NCI-H446 (cell line): ENCODE results near the gene MBOAT1.
A peak's percentile ranks its signal among the peaks of the same experiment; 100 is the strongest.
"Not testable (repeated sequence)": the region's sequence is repeated elsewhere in the genome, so short reads cannot be mapped to it uniquely, and the experiment has no call there.

Experiments
- DNase-seq, 2 experiments: peaks; one replicate each; lab custom pipeline; 2025; lab: John Stamatoyannopoulos, UW

MBOAT1 gene

DNA sequence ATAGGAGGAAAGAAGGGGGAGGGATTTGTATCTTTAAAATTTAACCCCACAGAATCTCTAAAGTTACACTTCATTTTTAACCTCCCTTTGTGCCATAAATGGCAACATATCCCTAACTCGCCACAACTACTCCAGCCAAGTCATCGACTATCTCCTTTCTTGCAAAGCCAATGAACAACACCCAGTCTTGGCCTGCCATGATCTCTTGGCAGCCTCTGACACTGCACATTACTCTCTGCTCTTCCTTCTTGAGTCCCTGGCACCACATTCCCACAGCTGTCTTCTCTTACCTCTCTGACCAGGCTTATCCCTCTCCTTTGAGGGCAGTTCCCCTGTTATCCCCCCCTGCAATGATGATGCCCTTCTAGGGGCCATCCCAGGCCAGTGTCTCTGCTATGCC lies 42.5 kb downstream of the MBOAT1 start:
- peak in 1 of 2 experiments; percentile 10 for DNase-seq

GRCh38 chr6:20169119-20169557 lies 43.1 kb downstream of the MBOAT1 start:
- no peak for DNase-seq

GRCh38 chr6:20168690-20169089 lies 43.6 kb downstream of the MBOAT1 start:
- no peak for DNase-seq

GRCh38 chr6:20167601-20168000 lies 44.7 kb downstream of the MBOAT1 start:
- no peak for DNase-seq

GRCh38 chr6:20166210-20166609 lies 46.1 kb downstream of the MBOAT1 start:
- no peak for DNase-seq

- DNase-seq: no peak
Measured at GRCh38 chr6:20162515-20162914, 49.8 kb downstream of the MBOAT1 start.

GRCh38 chr6:20160541-20161283 lies 51.6 kb downstream of the MBOAT1 start:
- no peak for DNase-seq

DNA sequence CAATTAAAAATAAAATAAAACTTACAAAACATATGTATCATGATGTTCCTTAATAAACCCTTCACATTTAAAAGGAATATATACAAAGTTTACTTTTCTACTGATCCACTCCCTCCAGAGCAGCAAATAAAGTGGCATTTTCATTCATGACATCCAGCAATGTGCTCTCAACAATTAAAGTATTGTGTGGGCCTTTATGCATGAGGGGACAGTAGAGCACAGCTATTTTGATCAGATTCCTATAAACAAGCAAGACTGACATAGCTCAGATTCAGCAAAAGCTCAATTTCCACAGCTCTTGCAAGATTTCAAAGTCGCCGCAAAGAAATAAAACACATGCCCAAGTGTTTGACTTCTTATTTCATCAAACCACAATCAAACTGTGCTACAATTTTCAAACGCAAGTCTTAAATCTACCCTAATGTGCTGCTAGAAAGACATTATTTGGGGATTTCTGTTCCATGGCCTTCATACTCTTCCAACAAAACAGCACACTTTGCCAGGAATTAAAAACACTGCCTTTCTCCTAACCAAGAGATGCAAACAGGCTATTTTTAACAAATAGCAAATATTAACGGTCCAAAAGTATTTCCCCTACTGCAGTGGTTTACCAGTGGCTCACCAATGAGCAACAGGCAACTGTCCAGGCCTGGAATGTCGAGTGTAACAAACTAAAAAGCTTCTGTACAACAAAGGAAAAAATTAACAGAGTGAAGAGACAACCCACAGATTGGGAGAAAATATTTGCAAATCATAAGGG lies 52.3 kb downstream of the MBOAT1 start:
- DNase-seq: no peak

DNA sequence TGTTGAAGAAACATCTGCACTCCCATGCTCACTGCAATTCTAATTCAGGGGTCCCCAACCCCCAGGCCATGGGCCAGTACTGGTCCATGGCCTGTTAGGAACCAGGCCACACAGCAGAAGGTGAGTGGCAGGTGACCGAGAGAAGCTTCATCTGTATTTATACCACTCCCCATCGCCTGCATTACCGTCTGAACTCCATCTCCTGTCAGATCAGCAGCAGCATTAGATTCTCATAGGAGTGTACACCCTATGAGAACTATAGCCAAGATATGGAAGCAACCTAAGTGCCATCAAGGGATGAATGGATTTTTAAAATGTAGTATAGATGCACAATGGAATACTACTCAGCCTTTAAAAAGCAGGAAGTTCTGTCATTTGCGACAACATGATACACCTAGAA lies 53.2 kb downstream of the MBOAT1 start:
- DNase-seq: no peak

DNA sequence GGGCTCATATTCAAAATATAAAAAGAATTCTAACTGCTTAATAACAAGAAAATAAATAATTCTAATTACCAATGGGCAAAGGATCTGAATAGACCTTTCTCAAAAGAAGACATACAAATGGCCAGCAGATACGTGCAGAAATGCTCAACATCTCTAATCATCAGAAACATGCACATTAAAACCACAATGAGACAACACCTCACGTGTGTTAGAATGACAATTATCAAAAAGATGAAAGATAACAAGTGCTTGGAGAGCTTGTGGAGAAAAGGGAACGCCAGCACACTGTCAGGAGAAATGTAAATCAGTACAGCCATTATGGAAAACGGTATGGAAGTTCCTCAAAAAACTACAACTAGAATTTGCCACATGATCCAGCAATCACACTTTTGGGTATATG lies 53.6 kb downstream of the MBOAT1 start:
- no peak for DNase-seq

- DNase-seq: no peak
Measured at GRCh38 chr6:20156824-20157223, 55.4 kb downstream of the MBOAT1 start.

DNA sequence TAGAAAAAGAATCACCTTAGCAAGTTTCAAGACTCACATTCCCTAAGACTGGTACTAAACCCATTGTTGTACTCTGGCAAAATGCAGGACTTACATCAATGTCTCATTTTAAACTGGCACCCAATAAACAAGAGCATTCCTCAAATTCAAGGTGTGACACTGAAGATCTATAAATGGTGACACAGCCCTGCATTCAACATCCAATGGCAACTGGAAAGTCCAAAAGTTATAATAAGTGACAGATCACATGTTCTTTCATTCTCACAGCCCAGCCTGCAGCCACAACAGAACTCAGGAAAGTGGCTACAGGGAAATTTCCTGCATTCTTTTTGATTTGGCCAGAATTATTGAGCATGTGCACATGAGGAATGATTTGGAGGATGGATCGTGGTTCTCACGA lies 57.5 kb downstream of the MBOAT1 start:
- DNase-seq: no peak

GRCh38 chr6:20153194-20153593 lies 59.1 kb downstream of the MBOAT1 start:
- DNase-seq: no peak

GRCh38 chr6:20148433-20148832 lies 63.8 kb downstream of the MBOAT1 start:
- no peak for DNase-seq

DNA sequence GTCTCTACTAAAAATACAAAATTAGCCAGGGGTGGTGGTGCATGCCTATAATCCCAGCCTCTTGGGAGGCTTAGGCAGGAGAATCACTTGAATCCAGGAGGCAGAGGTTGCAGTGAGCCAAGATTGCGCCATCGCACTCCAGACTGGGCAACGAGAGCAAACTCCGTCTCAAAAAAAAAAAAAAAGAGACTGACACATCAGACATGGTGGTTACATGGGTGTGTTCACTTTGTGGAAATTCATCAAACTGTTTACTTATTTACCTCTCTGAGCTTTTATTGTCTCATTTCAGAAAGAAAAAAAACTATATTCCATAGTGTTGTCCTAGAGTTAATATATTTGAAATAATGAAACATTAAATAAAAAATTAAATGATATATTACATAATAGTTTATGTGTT lies 64.8 kb downstream of the MBOAT1 start:
- no peak for DNase-seq

DNA sequence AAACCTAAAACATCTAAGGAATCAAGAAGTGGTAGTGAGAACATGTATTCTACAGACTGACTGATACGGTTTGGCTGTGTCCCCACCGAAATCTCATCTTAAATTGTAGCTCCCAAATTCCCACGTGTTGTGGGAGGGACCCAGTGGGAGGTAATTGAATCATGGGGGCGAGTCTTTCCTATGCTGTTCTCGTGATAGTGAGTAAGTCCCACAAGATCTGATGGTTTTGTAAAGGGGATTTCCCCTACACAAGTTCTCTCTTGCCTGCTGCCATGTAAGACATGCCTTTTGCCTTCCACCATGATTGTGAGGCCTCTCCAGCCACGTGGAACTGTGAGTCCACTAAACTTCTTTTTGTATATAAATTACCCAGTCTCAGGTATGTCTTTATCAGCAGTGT lies 65.4 kb downstream of the MBOAT1 start:
- DNase-seq: not testable (repeated sequence)

DNA sequence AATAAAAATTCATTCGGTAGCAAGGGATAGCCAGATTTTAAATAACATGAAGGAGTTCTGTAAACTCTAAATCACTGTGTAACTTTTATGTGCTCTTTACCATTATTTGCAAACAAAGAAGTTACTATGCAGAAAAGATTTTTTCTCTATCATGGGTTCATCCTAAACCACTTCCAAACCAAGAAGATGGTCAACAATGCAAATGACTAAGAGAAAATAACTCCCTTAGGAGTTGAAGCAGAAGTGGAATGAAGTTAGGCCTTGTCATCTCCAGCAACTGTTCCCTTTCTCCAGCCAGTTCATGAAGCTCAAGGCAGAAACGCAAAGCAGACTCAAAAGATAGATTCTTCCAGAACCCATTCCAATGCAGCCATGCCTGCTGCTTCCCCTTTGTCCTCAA lies 66.0 kb downstream of the MBOAT1 start:
- DNase-seq: no peak

DNA sequence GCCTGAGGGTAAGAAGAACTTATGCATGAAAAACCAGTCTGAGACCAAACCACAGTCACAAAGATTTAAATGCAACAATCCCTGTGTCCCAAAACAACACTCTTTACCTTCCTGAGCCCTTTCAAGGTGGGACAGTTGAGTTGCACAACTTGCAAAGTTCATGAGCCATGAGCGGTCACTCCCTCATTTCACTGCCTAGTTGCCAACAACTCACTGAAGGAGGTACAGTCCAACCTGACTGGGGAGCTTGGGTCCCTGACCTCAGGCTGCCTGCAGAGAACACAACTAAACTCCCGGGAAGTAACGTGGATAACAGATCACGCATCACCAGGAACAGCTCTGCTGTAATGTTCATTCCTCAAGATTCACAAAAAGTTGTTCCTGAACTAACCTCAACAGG lies 69.4 kb downstream of the MBOAT1 start:
- no peak for DNase-seq

DNA sequence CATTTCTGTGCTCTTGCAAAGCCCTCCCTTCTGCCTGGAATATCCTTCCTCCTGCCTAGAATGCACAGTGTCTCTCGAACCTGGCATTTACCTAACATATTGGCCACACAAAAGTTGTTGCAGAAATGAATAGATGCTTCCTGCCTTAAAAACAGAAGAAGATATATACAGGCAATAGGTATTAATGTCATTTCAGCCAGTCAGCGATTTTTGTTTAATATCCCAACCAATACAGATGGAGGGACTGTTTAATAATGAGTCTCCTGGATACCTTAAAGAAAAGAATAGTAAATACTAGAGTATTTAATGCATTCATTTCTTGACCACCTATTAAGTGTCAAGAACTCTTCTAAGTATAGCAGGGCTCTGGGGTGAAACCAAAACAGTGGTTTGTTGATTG lies 70.3 kb downstream of the MBOAT1 start:
- no peak for DNase-seq

- DNase-seq: not testable (repeated sequence)
Measured at GRCh38 chr6:20139127-20139963, 72.9 kb downstream of the MBOAT1 start.

GRCh38 chr6:20137837-20138236 lies 74.4 kb downstream of the MBOAT1 start:
- DNase-seq: no peak

GRCh38 chr6:20137240-20137639 lies 75.0 kb downstream of the MBOAT1 start:
- no peak for DNase-seq
